Prostate gland (tissue), 2 donors: Measurements from ENCODE around the gene ODAM. TPM values are rescaled to one million over a fixed set of nuclear protein-coding genes. Genes with fewer than 3 reads are reported as not detected.
"Not testable (repeated sequence)": the region's sequence is repeated elsewhere in the genome, so short reads cannot be mapped to it uniquely, and the experiment has no call there.

Experiments
- DNase-seq: peaks from one replicate; pipeline ENCODE4 v3.0.0-alpha.2; 2019; ENCODE audit warnings: low spot score
- H3K27ac ChIP-seq, 2 donors: fragments of 200-600 bp; sonication (generic); 2 replicates each; pipeline ENCODE4 v1.5.1; 2017 to 2019
- H3K27me3 ChIP-seq: fragments of 200-600 bp; sonication (generic); replicated peaks from 2 replicates; pipeline ENCODE4 v1.5.1; 2019; ENCODE audit not compliant: insufficient read depth
- H3K36me3 ChIP-seq, 2 donors: fragments of 200-600 bp; sonication (generic); 1 replicate in 1 of 2; 2 replicates in 1 of 2; pipeline versions ENCODE4 v1.5.1 to v1.8.1; 2017 to 2019
- H3K4me1 ChIP-seq: fragments of 200-600 bp; sonication (generic); replicated peaks from 2 replicates; pipeline ENCODE4 v1.5.1; 2019
- H3K4me3 ChIP-seq, 2 donors: fragments of 200-600 bp; sonication (generic); 2 replicates each; pipeline ENCODE4 v1.5.1; 2017 to 2019
- H3K9me3 ChIP-seq: fragments of 200-600 bp; sonication (generic); 2 replicates; pipeline ENCODE4 v1.5.1; 2017
- POLR2A ChIP-seq: fragments of 450-650 bp; IDR thresholded peaks from one replicate; pipeline ENCODE4 v1.6.1; 2016; ENCODE audit warnings: antibody characterized with exemption, mild to moderate bottlenecking
- POLR2AphosphoS5 ChIP-seq: sonication (generic); formaldehyde crosslinking; IDR thresholded peaks from one replicate; pipeline ENCODE4 v1.6.1; 2017; ENCODE audit warnings: antibody characterized with exemption
- WGBS: methylation state at CpG from one replicate; pipeline ENCODE4 v1.1.5; 2018; 5-methylcytosine and 5-hydroxymethylcytosine counted together
- intact Hi-C: fragments of 100-400 bp; cut with DNase I; formaldehyde crosslinking; loops from one replicate; pipeline ENCODE4 v1.14.2; 2022
- total RNA-seq, 2 donors: library from RNA; depleted of rRNA; stranded (reverse); fragments of >200 nt; gene quantifications; one replicate each; pipeline ENCODE4 v1.1.0, GENCODE V29; 2016
- TF ChIP-seq, protein P1 (sequence below), 4 experiments: fragments of 200-600 bp in 2 of 4; fragments of 450-650 bp in 2 of 4; sonication (generic) in 2 of 4; IDR thresholded peaks; 1 replicate in 3 of 4; 2 replicates in 1 of 4; pipeline ENCODE4 v1.5.1; 2016 to 2019; ENCODE audit warnings: antibody characterized with exemption in 4 of 4, mild to moderate bottlenecking in 2 of 4, moderate library complexity in 2 of 4

The ODAM gene
- total RNA-seq, 2 donors from 2014 or later: 2.8 TPM; not detected in 1

DNA sequence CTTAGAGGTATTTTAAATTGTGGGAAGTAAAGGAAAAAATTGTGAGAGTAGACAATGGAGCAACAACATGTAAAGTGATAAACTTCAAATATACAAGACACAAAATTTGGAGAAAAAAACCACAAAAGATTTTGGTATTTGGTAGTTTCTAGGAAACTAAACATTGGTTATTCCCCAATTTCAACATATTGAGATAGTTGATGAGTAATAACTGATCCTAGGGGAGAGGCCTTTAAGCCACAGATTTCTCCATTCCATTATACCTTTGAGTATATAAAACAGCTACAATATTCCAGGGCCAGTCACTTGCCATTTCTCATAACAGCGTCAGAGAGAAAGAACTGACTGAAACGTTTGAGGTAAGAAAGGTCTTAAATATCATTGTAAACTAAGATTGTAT is 30.3 kb downstream of the ODAM start, which contains the start of gene FDCSP:
FDCSP (plus strand) TSS at position 301 of the 400 bp plus-strand sequence. CDS start 5,071 bp downstream, outside the sequence.
- no peak within 1 kb of the TSS for H3K4me3 ChIP-seq

DNA sequence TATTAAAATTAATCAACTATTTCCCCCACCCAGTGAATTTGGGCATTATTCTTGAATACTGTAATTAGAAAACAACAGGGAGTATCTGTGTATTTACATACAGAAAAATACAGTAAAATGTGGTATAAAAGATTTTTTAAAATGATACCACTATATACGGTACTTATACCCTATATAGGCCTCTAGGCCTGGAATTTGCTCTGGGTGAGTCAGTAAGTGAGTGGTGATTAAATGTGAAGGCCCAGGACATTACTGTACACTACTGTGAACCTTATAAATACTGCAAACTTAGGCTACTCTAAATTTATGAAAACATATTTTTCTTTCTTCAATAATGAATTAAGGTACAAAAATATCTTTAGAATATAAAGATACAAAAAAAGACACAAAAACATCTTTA is 40.6 kb downstream of the ODAM start:
- Histone ChIP-seq H3K4me1 (no peaks in the 10 kb centered on the region), H3K36me3 (no peaks in the 10 kb centered on the region), H3K27ac (no peak overlapping the region), H3K4me3 (no peak overlapping the region), H3K27me3 (no peaks in the 10 kb centered on the region), H3K9me3 (no peaks in the 10 kb centered on the region)
- intact Hi-C loops: no loop called here
- 96% methylated on average over 1 of the region's 1 CpG for WGBS
- TF ChIP-seq POLR2A (no peak), POLR2AphosphoS5 (no peak)
- TF ChIP-seq, protein P1, sequence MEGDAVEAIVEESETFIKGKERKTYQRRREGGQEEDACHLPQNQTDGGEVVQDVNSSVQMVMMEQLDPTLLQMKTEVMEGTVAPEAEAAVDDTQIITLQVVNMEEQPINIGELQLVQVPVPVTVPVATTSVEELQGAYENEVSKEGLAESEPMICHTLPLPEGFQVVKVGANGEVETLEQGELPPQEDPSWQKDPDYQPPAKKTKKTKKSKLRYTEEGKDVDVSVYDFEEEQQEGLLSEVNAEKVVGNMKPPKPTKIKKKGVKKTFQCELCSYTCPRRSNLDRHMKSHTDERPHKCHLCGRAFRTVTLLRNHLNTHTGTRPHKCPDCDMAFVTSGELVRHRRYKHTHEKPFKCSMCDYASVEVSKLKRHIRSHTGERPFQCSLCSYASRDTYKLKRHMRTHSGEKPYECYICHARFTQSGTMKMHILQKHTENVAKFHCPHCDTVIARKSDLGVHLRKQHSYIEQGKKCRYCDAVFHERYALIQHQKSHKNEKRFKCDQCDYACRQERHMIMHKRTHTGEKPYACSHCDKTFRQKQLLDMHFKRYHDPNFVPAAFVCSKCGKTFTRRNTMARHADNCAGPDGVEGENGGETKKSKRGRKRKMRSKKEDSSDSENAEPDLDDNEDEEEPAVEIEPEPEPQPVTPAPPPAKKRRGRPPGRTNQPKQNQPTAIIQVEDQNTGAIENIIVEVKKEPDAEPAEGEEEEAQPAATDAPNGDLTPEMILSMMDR (IDR thresholded peaks at IDR 0.05): no peak
- DNase-seq: no peak

More for the DNA sequence above, 30.3 kb downstream of the ODAM start, which contains the start of gene FDCSP:
- intact Hi-C loops: no loop called here
- H3K4me1 ChIP-seq: no peaks in the 10 kb centered on the region
- H3K9me3 ChIP-seq: no peaks in the 10 kb centered on the region
- H3K27me3 ChIP-seq: no peaks in the 10 kb centered on the region
- H3K36me3 ChIP-seq: no peaks in the 10 kb centered on the region
- 53% methylated on average over 2 of the region's 2 CpGs for WGBS
- H3K27ac ChIP-seq: no peak within 1 kb of the TSS
- TF ChIP-seq POLR2A: no peak
- TF ChIP-seq, protein P1 (IDR thresholded peaks at IDR 0.05): no peak
- no peak for TF ChIP-seq POLR2AphosphoS5
- no peak for DNase-seq

DNA sequence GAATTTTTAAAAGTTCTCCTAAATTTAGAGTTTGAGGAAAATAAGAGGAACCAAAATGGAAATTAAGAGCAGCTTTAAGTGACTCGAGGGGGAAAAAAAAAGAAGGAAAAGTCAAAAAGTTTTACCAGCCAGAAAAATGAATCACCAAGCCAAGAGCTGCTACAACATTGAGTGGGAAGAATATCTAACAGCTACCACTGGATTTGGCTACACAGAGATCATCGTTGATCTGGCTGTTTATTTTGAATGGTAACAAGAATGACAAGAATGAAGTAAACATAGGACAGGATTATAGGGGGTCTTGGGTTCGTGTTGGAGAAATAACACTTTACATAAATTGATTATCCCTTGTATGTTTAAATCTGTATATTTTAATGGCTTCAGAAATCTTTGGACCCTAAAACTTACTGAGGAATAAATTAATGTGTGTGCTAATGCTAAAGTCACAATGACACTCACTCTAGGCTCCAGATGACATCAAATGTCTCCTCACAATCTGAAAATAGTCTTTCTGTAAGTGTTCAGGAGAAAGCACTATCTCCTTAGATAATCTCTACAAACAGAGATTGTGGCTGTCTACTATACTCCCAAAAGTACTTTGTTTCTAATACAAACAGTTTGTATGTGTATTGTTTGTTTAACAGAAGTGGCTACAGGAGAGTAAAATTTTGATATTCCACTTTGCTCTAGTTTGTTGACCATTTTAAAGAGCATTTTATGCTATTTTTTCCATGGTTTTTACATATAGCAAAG is 43.8 kb downstream of the ODAM start:
- Histone ChIP-seq H3K4me3 (no peak overlapping the region), H3K36me3 (no peaks in the 10 kb centered on the region), H3K27ac (no peak overlapping the region), H3K27me3 (no peaks in the 10 kb centered on the region), H3K4me1 (no peaks in the 10 kb centered on the region), H3K9me3 (no peaks in the 10 kb centered on the region)
- intact Hi-C loops: no loop called here
- DNase-seq: no peak
- WGBS: 32% methylated on average over 3 of the region's 3 CpGs
- TF ChIP-seq POLR2A: no peak
- no peak for TF ChIP-seq POLR2AphosphoS5
- TF ChIP-seq, protein P1 (IDR thresholded peaks at IDR 0.05): no peak

DNA sequence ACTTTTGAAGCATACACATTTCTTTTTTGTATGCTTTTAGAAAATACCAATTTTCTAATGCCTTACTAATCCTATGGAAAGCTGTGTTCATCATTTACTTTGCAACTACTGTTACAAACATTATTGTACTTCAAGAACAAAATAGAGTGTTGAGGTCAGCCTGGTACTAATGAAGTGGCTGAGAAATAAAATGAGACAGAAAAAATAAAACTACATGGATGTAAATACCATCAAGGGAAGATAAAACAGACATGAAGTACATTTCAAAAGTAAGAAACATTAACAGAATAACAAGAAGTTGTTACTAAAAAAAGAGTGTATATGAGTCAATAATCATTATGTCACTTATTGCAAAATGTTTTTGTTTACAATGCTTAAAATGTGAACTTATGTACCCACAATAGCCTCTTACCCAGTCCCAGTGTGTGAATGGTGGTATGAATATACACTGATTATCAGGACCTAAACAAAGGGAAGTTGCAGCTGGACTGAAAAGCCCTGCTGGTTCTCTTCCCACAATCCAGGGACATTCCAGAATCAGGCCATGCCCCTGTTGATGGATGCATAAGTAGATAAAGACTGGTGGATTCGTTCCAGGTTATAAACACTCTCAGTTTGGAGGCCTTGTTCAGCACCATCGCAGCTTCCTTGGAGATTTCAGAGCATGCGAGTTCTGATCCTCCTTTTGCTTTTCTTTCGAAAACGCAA is 44.5 kb downstream of the ODAM start:
- H3K27ac ChIP-seq: no peak overlapping the region
- WGBS: 74% methylated on average over 5 of the region's 5 CpGs
- DNase-seq: no peak

DNA sequence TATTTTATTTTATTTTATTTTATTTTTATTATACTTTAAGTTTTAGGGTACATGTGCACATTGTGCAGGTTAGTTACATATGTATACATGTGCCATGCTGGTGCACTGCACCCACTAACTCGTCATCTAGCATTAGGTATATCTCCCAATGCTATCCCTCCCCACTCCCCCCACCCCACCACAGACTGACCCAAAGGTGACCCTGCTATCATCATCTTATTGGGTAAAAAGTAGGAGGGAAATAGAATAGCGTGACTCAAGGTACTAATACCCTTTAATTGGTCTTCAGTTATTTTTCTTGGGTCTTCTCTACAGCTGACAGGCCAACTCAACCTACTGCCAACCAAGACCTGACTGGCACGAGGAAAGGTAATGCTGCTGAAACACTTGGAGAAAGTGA is 46.8 kb downstream of the ODAM start, which contains the start of gene CSN3:
CSN3 (plus strand) TSS at position 301 of the 400 bp plus-strand sequence. CDS start 2,223 bp downstream, outside the sequence.
- intact Hi-C loops, H3K27ac ChIP-seq: not testable (repeated sequence)

More for the DNA sequence above, 44.5 kb downstream of the ODAM start:
- no peaks in the 10 kb centered on the region for H3K4me1 ChIP-seq
- no peaks in the 10 kb centered on the region for H3K27me3 ChIP-seq
- intact Hi-C loops: no loop called here
- H3K36me3 ChIP-seq: no peaks in the 10 kb centered on the region
- H3K9me3 ChIP-seq: no peaks in the 10 kb centered on the region
- H3K4me3 ChIP-seq: no peak overlapping the region
- TF ChIP-seq POLR2AphosphoS5 (no peak), POLR2A (no peak)
- TF ChIP-seq, protein P1 (IDR thresholded peaks at IDR 0.05): no peak

More for the DNA sequence above, 46.8 kb downstream of the ODAM start, which contains the start of gene CSN3:
- H3K4me3 ChIP-seq, H3K9me3 ChIP-seq, H3K4me1 ChIP-seq, DNase-seq, H3K27me3 ChIP-seq, H3K36me3 ChIP-seq: not testable (repeated sequence)
- WGBS: 92% methylated on average over 3 of the region's 3 CpGs
